Activated CD8-positive, alpha-beta memory T cell treated with anti-CD3 and anti-CD28 coated beads for 4 hours (primary cell): ENCODE measurements around the gene PLEKHG4B.
"Not testable (repeated sequence)": the region's sequence is repeated elsewhere in the genome, so short reads cannot be mapped to it uniquely, and the experiment has no call there.

Source experiments
- DNase-seq, 2 donors: peaks; one replicate each; pipeline ENCODE4 v3.0.0-alpha.2; 2020; ENCODE audit warnings: low read depth in 2 of 2

Gene PLEKHG4B, protein sequence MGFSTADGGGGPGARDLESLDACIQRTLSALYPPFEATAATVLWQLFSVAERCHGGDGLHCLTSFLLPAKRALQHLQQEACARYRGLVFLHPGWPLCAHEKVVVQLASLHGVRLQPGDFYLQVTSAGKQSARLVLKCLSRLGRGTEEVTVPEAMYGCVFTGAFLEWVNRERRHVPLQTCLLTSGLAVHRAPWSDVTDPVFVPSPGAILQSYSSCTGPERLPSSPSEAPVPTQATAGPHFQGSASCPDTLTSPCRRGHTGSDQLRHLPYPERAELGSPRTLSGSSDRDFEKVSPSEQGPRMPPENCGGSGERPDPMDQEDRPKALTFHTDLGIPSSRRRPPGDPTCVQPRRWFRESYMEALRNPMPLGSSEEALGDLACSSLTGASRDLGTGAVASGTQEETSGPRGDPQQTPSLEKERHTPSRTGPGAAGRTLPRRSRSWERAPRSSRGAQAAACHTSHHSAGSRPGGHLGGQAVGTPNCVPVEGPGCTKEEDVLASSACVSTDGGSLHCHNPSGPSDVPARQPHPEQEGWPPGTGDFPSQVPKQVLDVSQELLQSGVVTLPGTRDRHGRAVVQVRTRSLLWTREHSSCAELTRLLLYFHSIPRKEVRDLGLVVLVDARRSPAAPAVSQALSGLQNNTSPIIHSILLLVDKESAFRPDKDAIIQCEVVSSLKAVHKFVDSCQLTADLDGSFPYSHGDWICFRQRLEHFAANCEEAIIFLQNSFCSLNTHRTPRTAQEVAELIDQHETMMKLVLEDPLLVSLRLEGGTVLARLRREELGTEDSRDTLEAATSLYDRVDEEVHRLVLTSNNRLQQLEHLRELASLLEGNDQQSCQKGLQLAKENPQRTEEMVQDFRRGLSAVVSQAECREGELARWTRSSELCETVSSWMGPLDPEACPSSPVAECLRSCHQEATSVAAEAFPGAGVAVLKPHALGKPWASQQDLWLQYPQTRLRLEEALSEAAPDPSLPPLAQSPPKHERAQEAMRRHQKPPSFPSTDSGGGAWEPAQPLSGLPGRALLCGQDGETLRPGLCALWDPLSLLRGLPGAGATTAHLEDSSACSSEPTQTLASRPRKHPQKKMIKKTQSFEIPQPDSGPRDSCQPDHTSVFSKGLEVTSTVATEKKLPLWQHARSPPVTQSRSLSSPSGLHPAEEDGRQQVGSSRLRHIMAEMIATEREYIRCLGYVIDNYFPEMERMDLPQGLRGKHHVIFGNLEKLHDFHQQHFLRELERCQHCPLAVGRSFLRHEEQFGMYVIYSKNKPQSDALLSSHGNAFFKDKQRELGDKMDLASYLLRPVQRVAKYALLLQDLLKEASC (N-terminal part only)

DNA sequence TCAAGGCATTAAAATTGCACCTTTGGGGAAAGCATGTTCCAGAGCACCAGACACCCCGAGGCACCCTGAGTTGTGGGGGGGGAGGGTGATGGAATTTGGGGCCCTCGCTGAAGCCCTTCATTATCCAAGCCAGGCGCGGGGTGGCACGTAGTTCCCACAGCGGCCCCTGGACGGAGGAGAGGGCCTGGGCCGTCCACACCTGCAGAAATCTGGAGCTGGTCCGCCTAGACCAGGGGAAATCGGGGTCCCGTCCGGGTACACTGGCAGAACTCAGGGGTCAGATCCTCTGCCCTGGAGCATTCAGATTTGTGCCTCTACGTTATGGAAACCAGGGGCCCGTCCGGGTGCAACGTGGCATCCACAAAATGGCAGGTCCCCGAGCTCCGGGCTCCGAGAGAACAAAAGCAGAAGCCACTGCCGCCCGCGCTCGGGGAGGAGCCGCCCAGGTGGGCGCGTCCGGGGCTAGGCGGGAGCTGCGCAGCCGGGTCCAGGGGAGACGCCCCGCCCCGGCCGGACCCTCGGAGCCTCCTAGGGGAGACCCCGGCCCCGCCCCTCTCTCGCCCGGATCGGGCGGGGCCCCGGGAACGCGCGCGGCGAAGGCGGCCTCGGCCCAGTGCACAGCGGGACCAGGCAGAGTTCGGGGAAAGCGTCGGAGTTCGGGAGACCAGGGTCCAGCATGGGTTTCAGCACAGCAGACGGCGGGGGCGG lies at the start of gene PLEKHG4B:
TSS of gene PLEKHG4B (plus strand) at position 613 of the 708 bp plus-strand sequence. CDS start at position 677, 64 bp downstream.
- DNase-seq = no peak

DNA sequence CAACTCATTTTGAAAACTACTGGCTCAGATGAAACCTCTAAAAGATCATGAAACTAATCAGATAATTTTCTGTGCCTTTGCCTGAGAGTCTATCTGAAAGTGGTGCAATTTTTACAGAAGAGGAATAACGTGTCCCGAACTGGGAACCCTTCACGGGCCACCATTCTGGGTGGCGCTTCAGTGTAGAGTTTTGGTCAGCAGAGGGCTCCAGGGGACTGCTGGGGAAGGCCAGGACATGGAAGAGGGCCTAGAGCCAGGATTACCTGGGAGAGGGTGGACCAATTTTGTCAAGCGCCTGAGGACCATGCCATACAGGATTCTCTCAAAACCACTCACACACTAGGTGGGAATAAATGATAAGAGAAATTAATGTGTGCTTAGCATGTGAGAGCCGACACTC lies 49.7 kb upstream of the PLEKHG4B start:
- no peak for DNase-seq

DNA sequence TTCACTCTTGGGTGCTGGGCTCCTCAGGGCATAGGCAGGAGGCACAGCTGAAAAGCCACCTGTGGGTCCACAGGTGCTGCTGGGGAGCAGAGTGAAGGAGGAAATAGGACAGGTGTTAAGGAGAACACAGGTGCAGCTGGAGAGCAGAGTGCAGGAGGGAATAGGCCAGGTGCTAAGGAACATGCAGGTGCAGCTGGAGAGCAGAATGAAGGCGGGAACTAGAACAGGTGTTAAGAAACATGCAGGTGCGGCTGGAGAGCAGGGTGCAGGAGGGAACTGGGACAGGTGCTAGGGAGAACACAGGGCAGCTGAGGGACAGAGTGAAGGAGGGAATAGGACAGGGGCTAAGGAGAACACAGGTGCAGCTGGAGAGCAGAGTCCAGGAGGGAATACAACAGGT lies 43.8 kb upstream of the PLEKHG4B start:
- no peak for DNase-seq

DNA sequence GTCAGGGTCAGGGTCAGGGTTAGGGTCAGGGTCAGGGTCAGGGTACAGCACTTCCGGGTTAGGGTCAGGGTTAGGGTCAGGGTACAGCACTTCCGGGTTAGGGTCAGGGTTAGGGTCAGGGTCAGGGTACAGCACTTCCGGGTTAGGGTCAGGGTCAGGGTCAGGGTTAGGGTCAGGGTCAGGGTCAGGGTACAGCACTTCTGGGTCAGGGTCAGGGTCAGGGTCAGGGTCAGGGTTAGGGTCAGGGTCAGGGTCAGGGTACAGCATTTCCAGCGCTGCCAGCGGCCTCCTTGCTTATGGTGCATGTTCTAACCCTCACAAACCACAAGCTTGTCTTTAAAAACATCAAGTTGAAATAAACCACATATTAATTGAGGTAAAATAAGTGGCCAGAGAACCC lies 42.4 kb upstream of the PLEKHG4B start:
- DNase-seq = not testable (repeated sequence)

DNA sequence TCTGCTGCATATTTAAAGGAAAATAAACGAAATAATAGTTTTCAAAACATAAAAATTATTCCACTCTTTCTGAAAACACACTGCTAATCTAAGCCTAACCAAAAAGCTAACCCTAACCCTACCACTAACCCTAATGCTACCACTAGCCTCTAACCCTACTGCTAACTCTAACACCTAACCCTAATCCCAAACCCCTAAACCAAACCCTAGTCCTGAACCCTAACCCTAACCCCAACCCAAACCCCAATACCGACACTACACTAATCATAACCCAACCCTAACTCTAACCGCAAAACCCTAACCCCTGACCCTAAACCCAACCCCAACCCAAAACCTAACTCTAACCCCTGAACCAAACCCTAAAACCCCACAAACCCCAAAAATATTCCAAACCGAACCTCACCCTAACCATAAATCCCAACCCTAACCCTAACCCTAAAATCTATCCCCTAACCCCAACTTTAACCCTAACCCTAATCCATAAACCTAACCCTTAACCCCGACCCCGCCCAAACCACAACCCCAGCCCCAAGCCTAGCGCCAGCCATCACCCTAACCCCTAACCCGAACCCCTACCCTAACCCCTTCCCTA lies 41.9 kb upstream of the PLEKHG4B start:
- DNase-seq = no peak

DNA sequence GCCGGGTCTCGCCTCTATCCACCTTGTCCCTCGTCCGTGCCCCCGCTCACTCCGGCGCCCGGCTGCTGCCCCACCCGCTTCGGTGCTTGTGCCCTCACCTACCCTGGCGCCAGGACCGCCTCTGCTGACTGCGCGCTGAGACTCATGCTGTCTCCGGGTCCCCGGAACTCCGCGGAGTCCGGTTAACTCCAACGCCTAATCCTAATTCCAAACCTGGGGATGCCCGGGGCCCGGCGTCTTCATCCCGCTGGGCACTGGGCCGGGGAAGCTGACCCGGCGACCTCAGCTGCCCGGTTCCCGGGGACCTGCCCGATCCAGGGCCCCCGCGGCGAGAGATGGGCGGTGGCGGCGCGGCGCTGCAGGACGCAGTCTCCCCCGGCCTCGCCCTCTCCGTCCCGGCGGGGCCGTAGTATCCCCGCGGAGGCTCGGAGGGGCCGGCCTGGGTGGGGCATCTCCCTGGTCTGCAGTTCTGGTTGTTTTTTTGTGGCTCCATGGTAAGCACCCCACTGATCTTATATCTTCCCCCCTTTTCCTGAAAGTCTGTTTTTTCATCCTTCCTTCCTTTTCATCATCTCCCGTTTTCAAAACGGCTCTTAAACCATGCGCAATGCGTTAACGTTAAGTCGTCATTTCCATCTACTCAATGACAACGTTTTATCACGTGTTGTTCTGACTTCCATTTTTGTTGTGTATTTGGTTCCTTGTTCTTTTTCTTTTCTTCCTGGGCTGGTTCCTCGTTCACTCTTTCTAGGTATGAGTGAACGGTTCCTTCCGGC lies 41.1 kb upstream of the PLEKHG4B start:
- DNase-seq = no peak

DNA sequence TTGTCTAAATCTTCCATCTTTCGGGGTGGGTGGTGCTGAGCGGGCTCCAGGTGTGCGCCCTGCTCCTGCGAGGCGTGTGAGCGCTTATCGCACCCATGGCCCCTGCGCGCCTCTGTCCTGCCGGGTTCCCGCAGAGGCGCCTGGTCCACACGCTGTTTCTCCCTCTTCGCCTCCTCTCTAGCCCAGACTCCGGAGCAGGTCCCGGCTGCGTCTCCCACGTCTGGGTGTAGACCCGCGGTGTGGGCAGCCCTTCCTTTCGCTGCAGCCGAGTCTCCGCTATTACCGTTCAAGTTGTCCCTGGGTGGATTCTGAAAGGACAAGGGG lies 40.5 kb upstream of the PLEKHG4B start:
- no peak for DNase-seq

DNA sequence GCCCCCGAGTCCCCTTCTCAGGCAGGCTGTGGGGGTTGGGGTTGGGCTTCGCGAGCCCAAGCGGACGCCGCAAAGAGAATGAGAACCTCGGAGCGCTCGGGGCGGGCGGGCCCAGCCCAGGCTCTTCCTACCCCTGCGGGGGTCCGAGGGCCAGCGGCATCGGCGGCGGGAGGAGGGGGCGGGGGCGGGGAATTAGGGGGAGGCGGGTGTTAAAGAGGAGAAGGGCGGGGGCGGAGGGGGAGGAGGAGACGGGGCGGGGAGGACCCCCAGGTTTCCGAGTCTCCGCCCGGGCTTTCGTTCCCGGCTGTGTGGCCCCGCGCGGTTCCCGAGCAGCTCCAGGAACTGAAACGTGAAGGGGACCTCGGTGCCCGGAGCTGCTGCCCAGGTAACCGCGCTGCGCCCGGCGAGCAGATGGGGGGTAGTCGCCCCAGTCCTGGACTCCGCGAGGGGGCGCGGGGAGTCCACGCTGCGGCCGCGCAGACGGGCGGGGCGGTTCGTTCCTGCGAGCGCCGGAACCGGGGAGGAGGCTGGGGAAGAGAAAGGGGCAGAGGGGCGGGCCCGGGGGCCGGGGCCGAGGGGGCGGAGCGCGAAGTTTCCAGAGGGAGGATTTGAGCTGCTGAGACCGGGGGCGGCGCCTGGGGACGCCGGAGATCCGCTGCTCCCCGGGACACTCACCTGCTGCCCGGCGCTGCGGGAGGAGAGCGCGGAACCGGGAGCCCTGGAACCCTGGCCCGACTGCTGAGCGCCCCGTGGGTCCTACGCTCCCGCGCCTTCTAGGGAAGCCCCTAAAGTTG lies 38.4 kb upstream of the PLEKHG4B start:
- DNase-seq = peak in 1 of 2 donors; percentile 20

DNA sequence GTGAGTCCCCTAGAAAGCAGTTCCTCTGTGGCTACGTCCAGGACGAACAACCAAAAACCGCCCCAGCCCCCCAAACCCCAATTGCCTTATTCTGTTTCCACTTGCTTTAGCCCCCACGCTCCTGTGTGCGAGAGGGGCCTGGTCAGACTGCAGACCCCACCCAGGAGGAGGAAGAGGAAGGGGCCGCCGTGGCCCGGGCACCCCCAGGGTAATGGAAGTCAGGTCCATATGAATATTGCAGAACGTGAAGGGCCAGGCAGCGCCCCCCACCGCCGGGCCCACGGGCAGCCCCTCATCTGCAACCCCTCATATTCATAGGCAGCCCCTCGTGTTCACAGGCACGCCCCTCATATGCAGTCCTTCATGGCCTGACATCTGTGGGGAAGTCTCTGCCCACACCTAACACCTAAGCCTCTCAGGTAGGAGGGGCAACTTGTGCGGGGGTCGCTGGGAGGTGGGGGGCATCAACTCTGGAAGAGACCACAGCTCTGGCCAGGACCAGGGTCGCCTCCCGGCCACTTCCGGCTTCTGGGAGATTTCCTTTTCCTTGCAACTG lies 37.7 kb upstream of the PLEKHG4B start:
- no peak for DNase-seq

DNA sequence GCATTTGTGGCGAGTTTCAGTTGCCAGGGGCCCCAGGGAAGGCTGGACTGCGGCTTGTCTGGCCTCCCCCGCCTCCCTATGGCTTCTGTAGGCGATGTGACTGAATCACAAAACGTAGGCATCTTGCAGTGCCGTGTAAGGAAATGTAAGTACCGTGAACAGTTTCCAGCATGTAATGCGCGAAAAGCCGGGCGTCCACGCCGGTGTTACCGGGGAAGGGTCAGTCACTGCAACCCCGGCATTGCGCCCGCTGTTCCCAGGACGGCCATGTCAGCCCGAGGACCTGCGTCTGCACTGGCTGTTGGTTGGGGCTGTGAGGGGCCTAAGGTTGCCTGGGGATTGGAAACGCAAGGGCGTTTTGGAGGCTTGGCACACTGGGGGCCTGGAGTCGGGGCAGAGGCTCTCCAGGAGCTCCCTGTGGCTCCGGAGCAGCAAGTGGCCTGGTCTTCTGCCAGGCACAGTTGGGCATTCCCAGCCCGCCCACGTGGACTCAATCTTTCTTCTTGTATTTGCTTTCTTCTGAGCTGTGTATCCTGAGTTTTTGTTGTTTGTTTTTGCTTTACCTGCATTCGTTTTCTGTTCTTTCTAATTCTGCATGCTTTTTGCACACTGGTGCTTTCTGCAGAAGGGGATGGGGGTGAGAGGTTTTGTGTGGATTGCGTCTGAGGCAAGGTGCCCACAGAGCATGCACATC lies 36.9 kb upstream of the PLEKHG4B start:
- no peak for DNase-seq

DNA sequence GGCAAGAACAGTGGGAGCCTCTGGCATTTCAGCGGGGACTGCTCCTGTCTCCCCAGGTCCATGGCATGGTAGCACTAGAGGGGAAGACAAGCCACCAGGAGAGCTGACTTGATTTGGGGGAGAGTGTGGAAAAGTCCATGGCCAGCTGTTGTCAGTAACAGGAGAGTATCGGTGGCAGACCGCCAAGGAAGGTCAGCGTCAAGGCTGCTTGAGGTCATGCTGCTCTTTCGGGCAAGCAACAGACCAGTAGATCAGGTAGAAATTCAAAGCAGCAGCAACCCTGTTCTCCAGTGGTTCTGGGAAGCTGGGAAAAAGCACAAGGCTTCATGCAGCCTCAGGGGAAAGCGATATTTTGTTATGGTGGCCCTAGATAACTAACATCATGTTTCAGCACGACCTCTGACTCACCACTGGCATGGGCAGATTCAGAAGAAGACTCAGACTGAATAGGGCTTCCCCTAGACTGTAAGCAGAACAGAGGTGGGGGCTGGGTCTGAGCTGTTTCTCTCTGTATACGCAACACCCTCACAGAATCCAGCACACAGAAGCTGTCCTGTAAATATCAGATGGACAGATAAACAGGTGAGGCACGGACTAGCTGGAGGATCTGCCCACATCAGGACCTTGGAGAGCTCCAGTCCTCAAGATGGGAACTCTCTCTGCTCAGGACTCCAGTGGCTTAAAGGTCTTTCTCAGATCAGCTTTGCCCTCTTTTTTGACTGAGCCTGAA lies 35.2 kb upstream of the PLEKHG4B start:
- DNase-seq = no peak

DNA sequence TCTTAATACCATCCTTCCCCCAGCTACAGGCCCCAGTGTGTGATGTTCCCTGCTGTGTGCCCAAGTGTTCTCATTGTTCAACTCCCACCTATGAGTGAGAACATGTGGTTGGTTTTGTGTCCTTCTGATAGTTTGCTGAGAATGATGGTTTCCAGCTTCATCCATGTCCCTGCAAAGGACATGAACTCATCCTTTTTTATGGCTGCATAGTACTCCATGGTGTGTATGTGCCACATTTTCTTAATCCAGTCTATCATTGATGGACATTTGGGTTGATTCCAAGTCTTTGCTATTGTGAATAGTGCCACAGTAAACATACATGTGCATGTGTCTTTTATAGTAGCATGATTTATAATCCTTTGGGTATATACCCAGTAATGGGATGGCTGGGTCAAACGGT lies 31.7 kb upstream of the PLEKHG4B start:
- DNase-seq = not testable (repeated sequence)

DNA sequence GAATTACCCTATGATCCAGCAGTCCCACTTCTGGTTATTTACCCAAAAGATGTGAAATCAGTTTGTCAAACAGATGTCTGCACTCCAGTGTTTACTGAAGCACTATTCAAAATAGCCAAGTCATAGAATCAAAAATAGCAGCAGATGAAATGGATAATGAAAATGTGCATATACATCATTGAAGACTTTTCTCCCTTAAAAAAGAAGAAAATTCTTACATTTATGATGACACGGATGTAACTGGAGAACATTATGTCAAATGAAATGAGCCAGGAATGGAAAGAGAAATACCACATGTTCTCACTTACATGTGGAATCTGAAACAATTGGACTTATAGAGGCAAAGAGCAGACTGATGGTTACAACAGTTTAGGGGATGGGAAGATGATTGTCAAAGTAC lies 21.5 kb upstream of the PLEKHG4B start:
- no peak for DNase-seq

- DNase-seq = not testable (repeated sequence)
Measured at GRCh38 chr5:72316-73180, 19.4 kb upstream of the PLEKHG4B start.

- not testable (repeated sequence) for DNase-seq
Measured at GRCh38 chr5:73181-73447, 18.9 kb upstream of the PLEKHG4B start.

GRCh38 chr5:73768-74502 lies 18.0 kb upstream of the PLEKHG4B start:
- DNase-seq = no peak
